CD8-positive, alpha-beta memory T cell (primary cell): ENCODE results near the gene HOXD10. TPM values are rescaled to one million over a fixed set of nuclear protein-coding genes. Genes with fewer than 3 reads are reported as not detected.

ENCODE experiments used
- CTCF ChIA-PET: fragments of 350-600 bp; sonication (Branson Sonifier 250); formaldehyde crosslinking; loops from one replicate; lab custom pipeline; 2021; ENCODE audit warnings: antibody characterized with exemption; lab: Charles Lee
- POLR2A ChIA-PET: fragments of 350-600 bp; sonication (Branson Sonifier 250); formaldehyde crosslinking; loops from one replicate; lab custom pipeline; 2021; ENCODE audit warnings: antibody characterized with exemption; lab: Charles Lee
- DNase-seq, 5 donors: peaks; one replicate each; pipeline versions ENCODE4 v3.0.0 to v3.0.0-alpha.2; 2020 to 2022; ENCODE audit warnings: mixed read lengths in 1 of 5
- H3K27ac ChIP-seq: one replicate; pipeline ENCODE4 v1.7.0; 2013; ENCODE audit warnings: low read depth, mild to moderate bottlenecking, low read length, moderate library complexity
- H3K27me3 ChIP-seq: 2 replicates; pipeline ENCODE4 v1.7.0; 2013; ENCODE audit warnings: low read length, mild to moderate bottlenecking; ENCODE audit not compliant: insufficient read depth, poor library complexity, severe bottlenecking
- H3K36me3 ChIP-seq: 2 replicates; pipeline ENCODE4 v1.7.0; 2013; ENCODE audit warnings: mild to moderate bottlenecking, low read length, moderate library complexity; ENCODE audit not compliant: insufficient read depth
- H3K4me1 ChIP-seq: 2 replicates; pipeline ENCODE4 v1.7.0; 2013; ENCODE audit warnings: mild to moderate bottlenecking, low read length, moderate library complexity; ENCODE audit not compliant: insufficient read depth
- H3K4me3 ChIP-seq: 2 replicates; pipeline ENCODE4 v1.7.0; 2013; ENCODE audit warnings: mild to moderate bottlenecking, low read length
- H3K9me3 ChIP-seq: 2 replicates; pipeline ENCODE4 v1.7.0; 2013; ENCODE audit warnings: mild to moderate bottlenecking, low read length
- H3K27ac Mint-ChIP-seq, 8 donors: one replicate each; pipeline ENCODE4 v1.8.0; 2020 to 2021; ENCODE audit warnings: mixed read lengths in 8 of 8, mild to moderate bottlenecking in 6 of 8, inconsistent platforms in 3 of 8, moderate library complexity in 3 of 8
- H3K27me3 Mint-ChIP-seq, 2 donors: one replicate each; pipeline ENCODE4 v1.8.0; 2020 to 2021; ENCODE audit warnings: mixed read lengths in 2 of 2, mild to moderate bottlenecking in 1 of 2, moderate library complexity in 1 of 2
- H3K36me3 Mint-ChIP-seq, 3 donors: one replicate each; pipeline ENCODE4 v1.8.0; 2020 to 2021; ENCODE audit warnings: mixed read lengths in 3 of 3, inconsistent platforms in 1 of 3, mild to moderate bottlenecking in 1 of 3
- H3K4me1 Mint-ChIP-seq, 3 donors: one replicate each; pipeline ENCODE4 v1.8.0; 2020 to 2021; ENCODE audit warnings: mixed read lengths in 3 of 3, inconsistent platforms in 1 of 3, mild to moderate bottlenecking in 1 of 3
- H3K4me3 Mint-ChIP-seq, 7 donors: one replicate each; pipeline ENCODE4 v1.8.0; 2020 to 2021; ENCODE audit warnings: mixed read lengths in 7 of 7, mild to moderate bottlenecking in 6 of 7, moderate library complexity in 4 of 7, inconsistent platforms in 2 of 7
- H3K9me3 Mint-ChIP-seq, 5 donors: one replicate each; pipeline ENCODE4 v1.8.0; 2020 to 2022; ENCODE audit warnings: mixed read lengths in 5 of 5, mild to moderate bottlenecking in 3 of 5, moderate library complexity in 2 of 5, inconsistent platforms in 1 of 5
- polyA plus RNA-seq: library from polyadenylated mRNA; unstranded; fragments of 300-500 nt; fragmentation: Illumina TruSeq; gene quantifications from one replicate; pipeline ENCODE4 v1.2.3, GENCODE V29; 2021
- total RNA-seq, 2 experiments: library from RNA; stranded (reverse); gene quantifications; one replicate each; pipeline ENCODE4 v1.2.3, GENCODE V29; 2021

The HOXD10 gene
- total and polyA plus RNA-seq, 3 experiments from 2014 or later, result not detected

- Mint-ChIP-seq H3K27ac (peak overlapping the region in 1 of 8 donors; percentile 60), H3K27me3 (peaks cover 91 to 92% of the 10 kb centered on the region in 2 donors), H3K4me1 (peaks cover 16 to 24% (median 22%) of the 10 kb centered on the region in 3 donors), H3K9me3 (peaks cover 3 to 20% (median 8%) of the 10 kb centered on the region in 5 donors), H3K4me3 (peak overlapping the region in 4 of 7 donors; percentile 5 to 32 (median 23)), H3K36me3 (no peaks in the 10 kb centered on the region)
- H3K27ac ChIP-seq, result no peak overlapping the region
- no peaks in the 10 kb centered on the region for H3K36me3 ChIP-seq
- H3K9me3 ChIP-seq, result no peaks in the 10 kb centered on the region
- CTCF ChIA-PET, result no interaction called here
- peaks cover 18% of the 10 kb centered on the region for H3K4me1 ChIP-seq
- H3K27me3 ChIP-seq, result peaks cover 92% of the 10 kb centered on the region
- POLR2A ChIA-PET, result no interaction called here
- DNase-seq, result peak in 1 of 5 donors; percentile 23
- H3K4me3 ChIP-seq, result no peak overlapping the region
Measured at GRCh38 chr2:176099159-176099727, 17.3 kb upstream of the HOXD10 start.

DNA sequence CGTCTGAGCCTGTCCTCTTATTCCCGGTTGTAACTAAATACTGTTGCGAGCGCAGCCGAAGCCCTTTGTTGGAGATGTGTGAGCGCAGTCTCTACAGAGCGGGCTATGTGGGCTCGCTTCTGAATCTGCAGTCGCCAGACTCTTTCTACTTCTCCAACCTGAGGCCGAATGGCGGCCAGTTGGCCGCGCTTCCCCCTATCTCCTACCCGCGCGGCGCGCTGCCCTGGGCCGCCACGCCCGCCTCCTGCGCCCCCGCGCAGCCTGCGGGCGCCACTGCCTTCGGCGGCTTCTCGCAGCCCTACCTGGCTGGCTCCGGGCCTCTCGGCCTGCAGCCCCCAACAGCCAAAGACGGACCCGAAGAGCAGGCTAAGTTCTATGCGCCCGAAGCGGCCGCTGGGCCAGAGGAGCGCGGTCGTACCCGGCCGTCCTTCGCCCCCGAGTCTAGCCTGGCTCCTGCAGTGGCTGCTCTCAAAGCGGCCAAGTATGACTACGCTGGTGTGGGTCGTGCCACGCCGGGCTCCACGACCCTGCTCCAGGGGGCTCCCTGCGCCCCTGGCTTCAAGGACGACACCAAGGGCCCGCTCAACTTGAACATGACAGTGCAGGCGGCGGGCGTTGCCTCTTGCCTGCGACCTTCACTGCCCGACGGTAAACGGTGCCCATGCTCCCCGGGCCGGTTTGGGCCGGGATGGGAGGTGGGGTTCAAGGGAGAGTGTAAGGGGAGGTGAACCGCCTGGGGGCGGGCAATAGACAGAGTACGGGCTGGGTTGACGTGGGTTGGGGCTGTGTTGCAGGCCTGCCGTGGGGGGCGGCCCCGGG lies 16.6 kb upstream of the HOXD10 start, which contains the start of gene HOXD12:
TSS of gene HOXD12 (plus strand) at position 68 of the 819 bp plus-strand sequence. CDS start at position 75, 7 bp downstream.
- POLR2A ChIA-PET, result no interaction called here

GRCh38 chr2:176100547-176101140 lies 15.9 kb upstream of the HOXD10 start:
- peaks cover 88 to 92% of the 10 kb centered on the region in 2 donors for H3K27me3 Mint-ChIP-seq
- H3K27ac Mint-ChIP-seq, result peak overlapping the region in 1 of 8 donors; percentile 34
- POLR2A ChIA-PET, result no interaction called here
- peaks cover 18% of the 10 kb centered on the region for H3K4me1 ChIP-seq
- H3K4me3 ChIP-seq, result no peak overlapping the region
- peaks cover 91% of the 10 kb centered on the region for H3K27me3 ChIP-seq
- H3K4me1 Mint-ChIP-seq, result peaks cover 18 to 29% (median 24%) of the 10 kb centered on the region in 3 donors
- peaks cover 0 to 10% (median 5%) of the 10 kb centered on the region in 5 donors for H3K9me3 Mint-ChIP-seq
- H3K9me3 ChIP-seq, result no peaks in the 10 kb centered on the region
- H3K4me3 Mint-ChIP-seq, result peak overlapping the region in 1 of 7 donors; percentile 9
- no peaks in the 10 kb centered on the region for H3K36me3 ChIP-seq
- CTCF ChIA-PET, result no interaction called here
- H3K36me3 Mint-ChIP-seq, result no peaks in the 10 kb centered on the region
- H3K27ac ChIP-seq, result no peak overlapping the region
- DNase-seq, result no peak

More for the DNA sequence above, 16.6 kb upstream of the HOXD10 start, which contains the start of gene HOXD12:
- Mint-ChIP-seq H3K27me3 (peaks cover 91 to 92% of the 10 kb centered on the region in 2 donors), H3K4me3 (peak within 1 kb of the TSS in 5 of 7 donors; percentile 8 to 44 (median 25)), H3K9me3 (peaks cover 3 to 15% (median 8%) of the 10 kb centered on the region in 5 donors), H3K36me3 (no peaks in the 10 kb centered on the region), H3K27ac (peak within 1 kb of the TSS in 2 of 8 donors; percentile 34 to 60), H3K4me1 (peaks cover 17 to 24% (median 24%) of the 10 kb centered on the region in 3 donors)
- H3K27ac ChIP-seq, result no peak within 1 kb of the TSS
- H3K27me3 ChIP-seq, result peaks cover 91% of the 10 kb centered on the region
- H3K9me3 ChIP-seq, result no peaks in the 10 kb centered on the region
- CTCF ChIA-PET, result no interaction called here
- H3K4me1 ChIP-seq, result peaks cover 18% of the 10 kb centered on the region
- DNase-seq, result peak in 1 of 5 donors; percentile 30
- H3K4me3 ChIP-seq, result no peak within 1 kb of the TSS
- H3K36me3 ChIP-seq, result no peaks in the 10 kb centered on the region

- peak overlapping the region in 1 of 7 donors; percentile 9 for H3K4me3 Mint-ChIP-seq
- ChIA-PET POLR2A (no interaction called here), CTCF (interaction anchor here (1.6 kb wide), 1 partner anchor 20 kb away, joined by 3 read pairs; no protein-coding TSS in a partner anchor)
- Histone ChIP-seq H3K4me1 (peaks cover 16% of the 10 kb centered on the region), H3K36me3 (no peaks in the 10 kb centered on the region), H3K9me3 (no peaks in the 10 kb centered on the region), H3K4me3 (no peak overlapping the region), H3K27me3 (peaks cover 95% of the 10 kb centered on the region), H3K27ac (no peak overlapping the region)
- H3K9me3 Mint-ChIP-seq, result peaks cover 0 to 9% (median 4%) of the 10 kb centered on the region in 5 donors
- H3K4me1 Mint-ChIP-seq, result peaks cover 21 to 32% (median 23%) of the 10 kb centered on the region in 3 donors
- DNase-seq, result no peak
- H3K36me3 Mint-ChIP-seq, result no peaks in the 10 kb centered on the region
- H3K27me3 Mint-ChIP-seq, result peaks cover 88 to 92% of the 10 kb centered on the region in 2 donors
- peak overlapping the region in 1 of 8 donors; percentile 60 for H3K27ac Mint-ChIP-seq
Measured at GRCh38 chr2:176101216-176101830, 15.3 kb upstream of the HOXD10 start.

DNA sequence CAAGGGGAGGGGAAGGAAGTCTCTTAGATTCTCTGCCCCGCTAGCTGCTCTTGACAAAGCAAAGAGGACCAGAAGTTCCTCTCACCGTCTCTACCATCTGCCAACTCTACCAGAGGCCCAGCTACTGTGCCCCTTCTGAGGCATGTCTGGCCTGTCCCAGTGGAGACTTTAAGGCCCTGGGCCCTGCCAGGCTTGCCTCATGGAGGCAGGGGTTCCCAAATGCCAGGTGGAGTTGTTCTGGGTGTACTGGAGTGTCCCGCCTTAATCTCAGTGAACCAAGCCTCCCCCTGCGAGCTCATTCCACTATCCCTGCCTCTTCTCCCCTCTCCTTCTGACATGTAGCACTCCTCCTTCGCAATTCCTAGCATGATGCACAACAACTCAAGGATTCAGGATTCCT lies 14.7 kb upstream of the HOXD10 start:
- peak overlapping the region in 1 of 7 donors; percentile 8 for H3K4me3 Mint-ChIP-seq
- no peaks in the 10 kb centered on the region for H3K36me3 Mint-ChIP-seq
- H3K27ac Mint-ChIP-seq, result peak overlapping the region in 1 of 8 donors; percentile 60
- ChIA-PET CTCF (interaction anchor here (1.3 to 1.6 kb wide), 3 partner anchors 8 to 19 kb away, joined by 3 to 6 read pairs (median 3); no protein-coding TSS in a partner anchor), POLR2A (no interaction called here)
- peak in 1 of 5 donors; percentile 14 for DNase-seq
- no peak overlapping the region for H3K27ac ChIP-seq
- H3K4me3 ChIP-seq, result no peak overlapping the region
- H3K36me3 ChIP-seq, result no peaks in the 10 kb centered on the region
- H3K9me3 Mint-ChIP-seq, result peaks cover 0 to 9% (median 4%) of the 10 kb centered on the region in 5 donors
- H3K4me1 ChIP-seq, result peaks cover 11% of the 10 kb centered on the region
- peaks cover 93% of the 10 kb centered on the region for H3K27me3 ChIP-seq
- peaks cover 18 to 29% (median 20%) of the 10 kb centered on the region in 3 donors for H3K4me1 Mint-ChIP-seq
- no peaks in the 10 kb centered on the region for H3K9me3 ChIP-seq
- peaks cover 85 to 89% of the 10 kb centered on the region in 2 donors for H3K27me3 Mint-ChIP-seq

GRCh38 chr2:176102309-176102866 lies 14.2 kb upstream of the HOXD10 start:
- Histone ChIP-seq H3K36me3 (no peaks in the 10 kb centered on the region), H3K27me3 (peaks cover 88% of the 10 kb centered on the region), H3K9me3 (no peaks in the 10 kb centered on the region), H3K4me3 (no peak overlapping the region), H3K27ac (no peak overlapping the region), H3K4me1 (peaks cover 6% of the 10 kb centered on the region)
- Mint-ChIP-seq H3K4me3 (peak overlapping the region in 1 of 7 donors; percentile 8), H3K36me3 (no peaks in the 10 kb centered on the region), H3K9me3 (peaks cover 0 to 9% (median 4%) of the 10 kb centered on the region in 5 donors), H3K4me1 (peaks cover 15 to 28% (median 17%) of the 10 kb centered on the region in 3 donors), H3K27ac (peak overlapping the region in 1 of 8 donors; percentile 60), H3K27me3 (peaks cover 83 to 88% of the 10 kb centered on the region in 2 donors)
- CTCF ChIA-PET, result interaction anchor here (1.3 to 1.6 kb wide), 3 partner anchors 9 to 19 kb away, joined by 3 to 6 read pairs (median 3); no protein-coding TSS in a partner anchor
- POLR2A ChIA-PET, result no interaction called here
- no peak for DNase-seq

GRCh38 chr2:176103194-176103593 lies 13.4 kb upstream of the HOXD10 start:
- H3K27me3 Mint-ChIP-seq, result peaks cover 77 to 82% of the 10 kb centered on the region in 2 donors
- H3K4me3 ChIP-seq, result no peak overlapping the region
- peaks cover 0 to 9% (median 4%) of the 10 kb centered on the region in 5 donors for H3K9me3 Mint-ChIP-seq
- no peaks in the 10 kb centered on the region for H3K36me3 Mint-ChIP-seq
- ChIA-PET POLR2A (no interaction called here), CTCF (interaction anchor here (1.3 to 1.6 kb wide), 3 partner anchors 8 to 18 kb away, joined by 3 to 6 read pairs (median 3); no protein-coding TSS in a partner anchor)
- H3K27me3 ChIP-seq, result peaks cover 80% of the 10 kb centered on the region
- no peaks in the 10 kb centered on the region for H3K9me3 ChIP-seq
- peaks cover 7 to 20% (median 12%) of the 10 kb centered on the region in 3 donors for H3K4me1 Mint-ChIP-seq
- no peaks in the 10 kb centered on the region for H3K4me1 ChIP-seq
- H3K27ac Mint-ChIP-seq, result peak overlapping the region in 1 of 8 donors; percentile 50
- H3K4me3 Mint-ChIP-seq, result peak overlapping the region in 1 of 7 donors; percentile 48
- peak in 1 of 5 donors; percentile 16 for DNase-seq
- H3K36me3 ChIP-seq, result no peaks in the 10 kb centered on the region
- no peak overlapping the region for H3K27ac ChIP-seq
